ENCODE data around the gene PDZRN3. TPM values are rescaled to one million over a fixed set of nuclear protein-coding genes. Genes with fewer than 3 reads are reported as not detected.

PDZRN3 gene
- total and polyA plus RNA-seq, 7 donors = 2.5 to 39.3 (median 16.0) TPM

DNA sequence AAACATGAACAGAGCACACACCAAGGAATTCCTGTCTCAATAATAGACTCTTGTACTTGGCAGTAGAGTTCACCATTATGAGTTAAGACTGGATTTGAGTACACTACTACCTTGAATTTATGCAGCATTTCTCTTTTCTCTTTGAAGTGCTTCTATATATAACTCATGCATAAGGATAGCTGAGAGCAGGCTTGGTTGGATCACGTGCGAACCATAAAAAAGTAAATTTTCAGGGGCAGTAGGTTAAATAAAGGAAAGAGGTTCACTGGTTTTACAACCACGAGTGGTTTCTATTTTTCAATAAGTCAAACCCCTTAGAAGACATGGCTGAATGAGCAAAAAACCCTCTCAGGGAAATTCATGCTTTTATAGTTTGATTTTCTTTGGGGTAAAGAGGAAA lies 28.6 kb upstream of the PDZRN3 start:
- no peak for ATAC-seq
- 63 to 71% (median 63%) methylated on average over 3 of the region's 3 CpGs for WGBS, 3 donors
- Histone ChIP-seq H3K4me3 (no peak overlapping the region), H3K27me3 (ENCODE audit: insufficient read depth in 3 of 3, low read length in 2 of 3) (no peaks in the 10 kb centered on the region), H3K27ac (no peak overlapping the region), H3K9me3 (no peaks in the 10 kb centered on the region), H3K36me3 (ENCODE audit: insufficient read depth in 1 of 2, low read depth in 1 of 2) (no peaks in the 10 kb centered on the region), H3K4me1 (no peaks in the 10 kb centered on the region)
- intact Hi-C loops (cut with DNase I) = no loop called here
- DNase-seq = no peak
- TF ChIP-seq, protein P1, sequence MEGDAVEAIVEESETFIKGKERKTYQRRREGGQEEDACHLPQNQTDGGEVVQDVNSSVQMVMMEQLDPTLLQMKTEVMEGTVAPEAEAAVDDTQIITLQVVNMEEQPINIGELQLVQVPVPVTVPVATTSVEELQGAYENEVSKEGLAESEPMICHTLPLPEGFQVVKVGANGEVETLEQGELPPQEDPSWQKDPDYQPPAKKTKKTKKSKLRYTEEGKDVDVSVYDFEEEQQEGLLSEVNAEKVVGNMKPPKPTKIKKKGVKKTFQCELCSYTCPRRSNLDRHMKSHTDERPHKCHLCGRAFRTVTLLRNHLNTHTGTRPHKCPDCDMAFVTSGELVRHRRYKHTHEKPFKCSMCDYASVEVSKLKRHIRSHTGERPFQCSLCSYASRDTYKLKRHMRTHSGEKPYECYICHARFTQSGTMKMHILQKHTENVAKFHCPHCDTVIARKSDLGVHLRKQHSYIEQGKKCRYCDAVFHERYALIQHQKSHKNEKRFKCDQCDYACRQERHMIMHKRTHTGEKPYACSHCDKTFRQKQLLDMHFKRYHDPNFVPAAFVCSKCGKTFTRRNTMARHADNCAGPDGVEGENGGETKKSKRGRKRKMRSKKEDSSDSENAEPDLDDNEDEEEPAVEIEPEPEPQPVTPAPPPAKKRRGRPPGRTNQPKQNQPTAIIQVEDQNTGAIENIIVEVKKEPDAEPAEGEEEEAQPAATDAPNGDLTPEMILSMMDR (IDR thresholded peaks at IDR 0.05) = no peak

DNA sequence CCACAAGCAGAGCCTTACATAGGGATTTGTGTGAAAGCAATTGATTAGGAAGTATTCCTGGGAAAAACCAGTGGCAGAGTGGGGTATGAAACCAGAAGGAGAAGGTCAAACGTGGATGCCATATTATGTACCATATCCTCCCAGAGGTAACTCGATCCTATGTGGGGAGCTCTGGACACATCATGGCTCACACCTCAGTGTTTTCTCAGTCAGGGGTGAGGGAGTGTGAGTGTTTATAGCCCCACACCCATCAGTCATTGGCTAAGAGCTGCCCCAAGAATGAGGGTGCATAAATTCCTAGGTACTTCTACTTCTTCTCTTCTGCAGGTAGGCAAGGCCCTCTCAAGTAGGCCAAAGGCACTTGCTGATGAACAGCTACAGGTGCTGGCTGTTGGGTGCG lies 28.2 kb upstream of the PDZRN3 start:
- intact Hi-C loops (cut with DNase I) = no loop called here
- 45 to 53% (median 52%) methylated on average over 3 of the region's 3 CpGs for WGBS, 3 donors
- ATAC-seq (no peak), DNase-seq (no peak)
- no peak overlapping the region for H3K27ac ChIP-seq
- no peak overlapping the region for H3K4me3 ChIP-seq
- H3K36me3 ChIP-seq (ENCODE audit: insufficient read depth in 1 of 2, low read depth in 1 of 2) = no peaks in the 10 kb centered on the region
- TF ChIP-seq, protein P1 (IDR thresholded peaks at IDR 0.05) = no peak
- no peaks in the 10 kb centered on the region for H3K4me1 ChIP-seq
- H3K9me3 ChIP-seq = no peaks in the 10 kb centered on the region
- H3K27me3 ChIP-seq (ENCODE audit: insufficient read depth in 3 of 3, low read length in 2 of 3) = no peaks in the 10 kb centered on the region

DNA sequence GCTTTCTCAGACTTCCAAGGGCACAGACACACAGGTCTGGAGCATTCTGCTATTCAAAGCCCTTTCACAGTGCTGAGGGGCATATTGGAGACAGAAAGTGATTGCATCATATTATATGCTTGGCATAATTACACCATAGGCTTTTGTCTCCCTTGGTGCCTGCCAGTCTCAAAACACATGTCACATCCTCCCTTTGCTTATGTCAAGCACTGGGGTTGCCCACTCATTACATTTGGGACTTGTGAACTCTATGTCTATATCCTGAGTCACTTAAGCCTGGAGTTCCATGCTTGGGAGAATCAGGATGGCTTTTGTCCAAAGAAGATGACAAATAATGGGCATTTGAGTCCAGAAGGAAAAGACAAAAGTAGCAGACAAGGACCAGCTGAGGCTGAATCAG lies 12.3 kb upstream of the PDZRN3 start:
- intact Hi-C loops (cut with DNase I) = no loop called here
- no peak overlapping the region for H3K4me3 ChIP-seq
- no peak overlapping the region for H3K27ac ChIP-seq
- H3K36me3 ChIP-seq (ENCODE audit: insufficient read depth in 1 of 2, low read depth in 1 of 2) = no peaks in the 10 kb centered on the region
- TF ChIP-seq, protein P1 (IDR thresholded peaks at IDR 0.05) = no peak
- DNase-seq (no peak), ATAC-seq (peak in 1 of 4 donors; percentile 21)
- no peaks in the 10 kb centered on the region for H3K27me3 ChIP-seq (ENCODE audit: insufficient read depth in 3 of 3, low read length in 2 of 3)
- no peaks in the 10 kb centered on the region for H3K9me3 ChIP-seq
- no peaks in the 10 kb centered on the region for H3K4me1 ChIP-seq

DNA sequence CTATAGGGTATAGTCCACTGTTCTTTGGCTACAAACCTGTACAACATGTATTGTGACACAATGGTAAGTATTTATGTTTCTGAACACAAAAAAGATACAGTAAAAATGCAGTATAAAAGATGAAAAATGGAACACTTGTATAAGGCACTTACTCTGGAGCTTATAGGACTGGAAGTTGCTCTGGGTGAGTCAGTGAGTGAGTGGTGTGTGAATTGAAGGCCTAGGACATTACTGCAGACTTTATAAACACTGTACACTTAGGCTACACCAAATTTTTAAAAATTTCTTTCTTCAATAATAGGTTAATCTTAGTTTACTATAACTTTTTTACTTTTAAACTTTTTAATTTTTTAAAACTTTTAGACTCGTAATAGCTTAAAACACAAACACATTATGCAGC lies 10.5 kb upstream of the PDZRN3 start:
- Histone ChIP-seq H3K4me3 (no peak overlapping the region), H3K9me3 (no peaks in the 10 kb centered on the region), H3K36me3 (ENCODE audit: insufficient read depth in 1 of 2, low read depth in 1 of 2) (no peaks in the 10 kb centered on the region), H3K4me1 (no peaks in the 10 kb centered on the region), H3K27ac (no peak overlapping the region), H3K27me3 (ENCODE audit: insufficient read depth in 3 of 3, low read length in 2 of 3) (no peaks in the 10 kb centered on the region)
- TF ChIP-seq, protein P1 (IDR thresholded peaks at IDR 0.05) = no peak
- intact Hi-C loops (cut with DNase I) = no loop called here
- DNase-seq (no peak), ATAC-seq (no peak)
- 2 to 99% (median 6%) methylated on average over 1 of the region's 1 CpG for WGBS, 3 donors

DNA sequence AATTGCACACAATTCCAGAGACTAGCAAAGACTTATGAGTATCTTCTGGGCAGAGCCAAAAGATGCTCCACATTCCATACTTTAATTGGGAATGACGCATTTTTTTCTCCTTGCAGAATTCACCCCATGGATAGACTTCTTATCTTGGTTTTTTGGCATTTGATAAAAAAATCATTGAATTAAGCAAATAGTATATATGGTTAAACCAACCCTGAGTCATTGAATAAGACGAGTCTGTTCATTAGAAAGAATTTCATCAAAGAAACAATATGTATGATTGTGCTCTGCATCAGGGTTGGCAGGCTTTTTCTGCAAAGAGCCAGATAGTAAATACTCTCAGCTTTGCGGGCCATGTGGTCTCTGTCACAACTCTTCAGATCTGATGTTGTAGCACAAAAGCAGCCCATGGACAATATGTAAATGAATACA lies 9.2 kb upstream of the PDZRN3 start:
- H3K4me1 ChIP-seq = no peaks in the 10 kb centered on the region
- no peaks in the 10 kb centered on the region for H3K9me3 ChIP-seq
- H3K27ac ChIP-seq = no peak overlapping the region
- H3K36me3 ChIP-seq (ENCODE audit: insufficient read depth in 1 of 2, low read depth in 1 of 2) = no peaks in the 10 kb centered on the region
- WGBS, 3 donors = 88 to 95% (median 88%) methylated on average over 3 of the region's 3 CpGs
- no peak for ATAC-seq
- no peaks in the 10 kb centered on the region for H3K27me3 ChIP-seq (ENCODE audit: insufficient read depth in 3 of 3, low read length in 2 of 3)
- no peak overlapping the region for H3K4me3 ChIP-seq
- intact Hi-C loops (cut with DNase I) = no loop called here
- TF ChIP-seq, protein P1 (IDR thresholded peaks at IDR 0.05) = no peak
- no peak for DNase-seq

Measured in psoas muscle (tissue), 8 donors.